DMS153 (cell line): ENCODE measurements around the gene NUP160.
"Not testable (repeated sequence)": the region's sequence is repeated elsewhere in the genome, so short reads cannot be mapped to it uniquely, and the experiment has no call there.

ENCODE experiments used
- DNase-seq: peaks from one replicate; lab custom pipeline; 2025; lab: John Stamatoyannopoulos, UW

NUP160 gene, protein sequence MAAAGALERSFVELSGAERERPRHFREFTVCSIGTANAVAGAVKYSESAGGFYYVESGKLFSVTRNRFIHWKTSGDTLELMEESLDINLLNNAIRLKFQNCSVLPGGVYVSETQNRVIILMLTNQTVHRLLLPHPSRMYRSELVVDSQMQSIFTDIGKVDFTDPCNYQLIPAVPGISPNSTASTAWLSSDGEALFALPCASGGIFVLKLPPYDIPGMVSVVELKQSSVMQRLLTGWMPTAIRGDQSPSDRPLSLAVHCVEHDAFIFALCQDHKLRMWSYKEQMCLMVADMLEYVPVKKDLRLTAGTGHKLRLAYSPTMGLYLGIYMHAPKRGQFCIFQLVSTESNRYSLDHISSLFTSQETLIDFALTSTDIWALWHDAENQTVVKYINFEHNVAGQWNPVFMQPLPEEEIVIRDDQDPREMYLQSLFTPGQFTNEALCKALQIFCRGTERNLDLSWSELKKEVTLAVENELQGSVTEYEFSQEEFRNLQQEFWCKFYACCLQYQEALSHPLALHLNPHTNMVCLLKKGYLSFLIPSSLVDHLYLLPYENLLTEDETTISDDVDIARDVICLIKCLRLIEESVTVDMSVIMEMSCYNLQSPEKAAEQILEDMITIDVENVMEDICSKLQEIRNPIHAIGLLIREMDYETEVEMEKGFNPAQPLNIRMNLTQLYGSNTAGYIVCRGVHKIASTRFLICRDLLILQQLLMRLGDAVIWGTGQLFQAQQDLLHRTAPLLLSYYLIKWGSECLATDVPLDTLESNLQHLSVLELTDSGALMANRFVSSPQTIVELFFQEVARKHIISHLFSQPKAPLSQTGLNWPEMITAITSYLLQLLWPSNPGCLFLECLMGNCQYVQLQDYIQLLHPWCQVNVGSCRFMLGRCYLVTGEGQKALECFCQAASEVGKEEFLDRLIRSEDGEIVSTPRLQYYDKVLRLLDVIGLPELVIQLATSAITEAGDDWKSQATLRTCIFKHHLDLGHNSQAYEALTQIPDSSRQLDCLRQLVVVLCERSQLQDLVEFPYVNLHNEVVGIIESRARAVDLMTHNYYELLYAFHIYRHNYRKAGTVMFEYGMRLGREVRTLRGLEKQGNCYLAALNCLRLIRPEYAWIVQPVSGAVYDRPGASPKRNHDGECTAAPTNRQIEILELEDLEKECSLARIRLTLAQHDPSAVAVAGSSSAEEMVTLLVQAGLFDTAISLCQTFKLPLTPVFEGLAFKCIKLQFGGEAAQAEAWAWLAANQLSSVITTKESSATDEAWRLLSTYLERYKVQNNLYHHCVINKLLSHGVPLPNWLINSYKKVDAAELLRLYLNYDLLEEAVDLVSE (N-terminal part only)

DNA sequence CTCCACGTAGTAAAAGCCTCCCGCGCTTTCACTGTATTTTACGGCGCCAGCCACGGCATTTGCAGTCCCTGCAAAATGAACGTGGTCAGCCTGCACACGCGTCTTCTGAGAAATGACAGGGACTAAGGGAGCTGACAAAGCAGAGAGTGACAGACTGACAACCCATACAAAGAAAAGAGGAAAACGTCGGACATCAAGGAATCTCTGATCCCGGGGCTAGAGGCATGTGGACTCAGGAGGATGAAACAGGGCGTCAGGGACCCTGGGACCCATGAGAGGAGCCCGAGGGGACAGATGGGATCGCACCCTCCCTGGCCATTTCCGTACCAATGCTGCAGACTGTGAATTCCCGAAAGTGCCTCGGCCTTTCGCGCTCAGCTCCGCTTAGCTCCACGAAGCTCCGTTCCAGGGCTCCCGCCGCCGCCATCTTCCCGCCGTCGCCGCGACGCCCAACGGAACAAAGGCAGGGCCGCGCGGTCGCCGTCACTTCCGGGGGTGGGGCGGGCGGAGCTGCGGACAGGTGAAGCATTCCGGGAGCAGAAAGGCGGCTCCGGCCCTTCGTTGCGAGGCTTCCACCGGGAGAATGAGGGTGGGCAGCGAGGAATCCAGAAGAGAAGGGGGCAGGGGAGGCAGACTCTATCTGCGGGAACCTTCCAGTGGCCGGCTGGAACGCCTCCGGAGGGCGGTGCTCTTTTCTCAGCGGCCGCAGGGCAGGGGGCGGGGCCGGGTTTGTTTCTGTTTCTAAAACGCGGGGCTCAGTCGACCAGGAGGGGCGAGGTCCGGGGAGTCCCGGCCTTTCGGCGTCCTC, at the start of gene NUP160:
NUP160 (minus strand) TSS at position 459 of the 808 bp plus-strand sequence; CDS start at position 427, 32 bp downstream.
- DNase-seq, result peak; percentile 40

DNA sequence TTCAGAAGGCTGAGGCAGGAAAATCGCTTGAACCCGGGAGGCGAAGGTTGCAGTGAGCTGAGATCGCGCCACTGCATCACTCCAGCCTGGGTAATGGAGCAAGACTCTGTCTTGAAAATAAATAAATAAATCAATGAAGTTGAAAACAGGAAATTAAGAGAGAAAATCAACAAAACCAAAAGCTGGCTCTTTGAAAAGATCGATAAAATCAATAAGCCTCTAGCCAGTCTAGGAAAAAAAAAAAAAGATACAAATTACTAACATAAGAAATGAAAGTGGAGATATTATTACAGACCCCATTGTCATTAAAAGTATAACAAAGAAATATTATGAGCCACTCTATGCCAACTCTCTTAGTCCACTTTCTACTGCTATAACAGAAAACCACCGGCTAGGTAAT, 48.0 kb upstream of the NUP160 start:
- no peak for DNase-seq

DNA sequence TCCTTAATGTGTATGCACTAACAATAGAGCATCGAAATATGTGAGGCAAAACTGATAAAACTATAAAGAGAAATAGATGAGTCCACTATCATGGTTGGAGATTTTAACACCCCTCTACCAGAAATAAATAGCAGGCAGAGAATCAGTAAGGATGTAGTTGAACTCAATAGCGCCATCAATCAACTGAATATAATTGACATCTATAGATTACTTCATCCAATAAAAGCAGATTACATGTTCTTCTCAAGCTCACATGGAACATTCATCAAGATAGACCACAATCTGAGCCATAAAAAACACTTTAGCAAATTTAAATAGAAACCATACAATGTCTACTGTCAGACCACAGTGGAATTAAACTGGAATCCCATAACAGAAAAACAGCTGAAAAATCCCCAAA, 46.9 kb upstream of the NUP160 start:
- no peak for DNase-seq

DNA sequence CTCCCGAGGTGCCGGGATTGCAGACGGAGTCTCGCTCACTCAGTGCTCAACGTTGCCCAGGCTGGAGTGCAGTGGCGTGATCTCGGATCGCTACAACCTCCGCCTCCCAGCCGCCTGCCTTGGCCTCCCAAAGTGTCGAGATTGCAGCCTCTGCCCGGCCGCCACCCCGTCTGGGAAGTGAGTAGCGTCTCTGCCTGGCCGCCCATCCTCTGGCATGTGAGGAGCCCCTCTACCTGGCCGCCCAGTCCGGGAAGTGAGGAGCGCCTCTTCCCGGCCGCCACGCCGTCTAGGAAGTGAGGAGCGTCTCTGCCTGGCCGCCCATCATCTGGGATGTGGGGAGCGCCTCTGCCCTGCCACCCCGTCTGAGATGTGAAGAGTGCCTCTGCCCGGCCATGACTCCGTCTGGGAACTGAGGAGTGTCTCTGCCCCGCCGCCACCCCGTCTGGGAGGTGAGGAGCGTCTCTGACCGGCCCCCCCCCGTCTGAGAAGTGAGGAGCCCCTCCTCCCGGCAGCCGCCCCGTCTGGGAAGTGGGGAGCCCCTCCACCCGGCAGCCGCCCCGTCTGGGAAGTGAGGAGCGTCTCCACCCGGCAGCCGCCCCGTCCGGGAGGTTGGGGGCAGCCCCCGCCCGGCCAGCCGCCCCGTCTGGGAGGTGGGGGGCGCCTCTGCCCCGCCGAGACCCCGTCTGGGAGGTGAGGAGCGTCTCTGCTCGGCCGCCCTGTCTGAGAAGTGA, 44.6 kb upstream of the NUP160 start:
- not testable (repeated sequence) for DNase-seq

DNA sequence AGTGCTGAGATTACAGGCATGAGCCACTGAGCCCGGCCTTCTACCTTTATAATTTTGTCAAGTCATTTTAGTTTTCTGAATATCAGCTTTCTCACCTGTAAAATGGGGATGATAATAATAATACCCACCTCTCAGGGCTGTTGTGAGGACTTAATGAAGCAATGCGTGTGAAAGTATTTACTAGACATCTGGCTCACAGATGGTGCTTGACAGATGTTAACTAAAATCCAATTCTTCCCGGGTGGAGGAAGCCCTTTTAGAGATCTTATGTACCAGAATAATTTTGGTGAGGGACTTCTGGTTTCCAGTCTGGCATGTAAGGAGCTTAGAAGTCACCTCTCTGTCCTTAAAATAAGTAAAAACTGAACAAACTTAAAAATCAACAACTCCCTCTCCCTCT, 43.7 kb upstream of the NUP160 start:
- DNase-seq, result no peak

DNA sequence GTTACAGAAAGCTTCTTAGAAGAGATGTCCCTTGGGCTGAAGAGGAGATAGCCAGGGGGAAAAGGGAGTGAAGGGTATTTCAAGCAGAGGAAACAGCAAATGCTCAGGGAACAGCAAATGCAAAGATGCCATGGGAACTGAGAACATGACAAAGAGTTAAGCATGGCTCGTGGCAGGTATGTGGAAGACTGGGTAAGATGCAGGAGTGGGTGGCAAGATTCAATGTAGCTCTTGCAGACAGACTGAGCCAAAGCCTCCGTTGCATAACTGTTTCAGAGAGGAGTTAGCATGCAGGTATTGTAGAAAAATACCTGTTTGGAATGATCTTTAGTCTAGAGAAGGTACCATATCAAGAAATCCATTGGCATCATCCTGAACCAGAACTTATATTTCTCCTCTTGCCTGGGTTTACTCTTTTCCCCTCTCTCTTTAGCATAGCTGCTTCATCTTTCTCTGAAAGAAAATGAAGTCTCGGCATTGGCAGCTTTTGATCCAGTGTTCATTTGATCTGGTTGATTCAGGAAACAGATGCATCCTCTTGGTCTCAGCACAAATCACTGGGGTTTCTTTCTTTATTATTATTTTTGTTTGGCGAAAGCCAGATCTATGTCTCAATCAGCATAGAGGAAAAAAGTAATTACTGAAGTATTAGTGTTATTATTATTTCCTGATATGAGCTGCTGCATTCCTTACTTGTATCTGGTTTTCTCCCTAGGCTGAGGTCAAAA, 41.7 kb upstream of the NUP160 start:
- no peak for DNase-seq

DNA sequence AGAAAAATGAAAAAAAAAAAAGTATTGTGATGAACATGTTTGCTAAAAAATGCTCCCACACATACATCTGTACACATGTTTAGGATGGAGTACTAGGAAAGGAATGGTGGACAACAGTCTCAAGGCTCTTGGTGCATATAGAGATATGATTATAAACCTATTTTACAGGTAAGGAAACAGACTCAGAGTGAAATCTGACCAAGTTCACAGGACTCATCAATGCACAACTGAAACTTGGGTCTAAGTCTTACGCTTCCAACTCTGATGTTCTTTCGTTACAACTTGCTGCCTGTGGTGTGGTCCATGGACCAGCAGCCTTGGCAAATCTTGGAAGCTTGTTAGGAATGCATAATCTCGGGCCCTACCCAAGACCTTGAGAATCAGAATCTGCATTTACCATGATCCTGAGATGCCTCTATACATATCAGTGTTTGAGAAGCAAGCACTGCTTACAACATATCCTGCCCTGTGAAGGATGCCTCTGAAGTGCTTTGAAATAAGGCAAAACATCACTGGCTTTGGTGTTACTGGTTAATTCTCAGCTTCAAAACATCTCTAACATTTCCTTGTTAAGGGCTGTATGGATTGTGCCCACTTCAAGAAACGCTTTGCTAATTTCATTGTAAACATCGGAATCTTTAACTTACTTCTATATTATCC, 39.9 kb upstream of the NUP160 start:
- no peak for DNase-seq

DNA sequence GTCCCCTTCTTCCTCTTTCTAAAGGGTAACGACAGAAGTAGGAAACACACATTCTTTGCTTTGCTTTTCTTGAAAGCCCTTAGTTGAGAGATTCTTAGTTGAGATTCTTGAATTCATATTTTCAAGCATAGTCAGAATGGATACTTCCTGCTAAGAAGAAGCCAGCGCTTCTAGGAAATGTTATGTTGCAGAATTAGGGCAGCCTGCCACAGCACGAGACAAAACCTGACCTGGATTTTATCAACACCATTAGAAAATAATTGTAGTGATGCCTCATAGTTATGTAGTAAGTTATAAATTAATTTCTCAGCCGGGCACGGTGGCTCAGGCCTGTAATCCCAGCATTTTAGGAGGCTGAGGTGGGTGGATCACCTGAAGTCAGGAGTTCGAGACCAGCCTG, 37.9 kb upstream of the NUP160 start:
- no peak for DNase-seq

DNA sequence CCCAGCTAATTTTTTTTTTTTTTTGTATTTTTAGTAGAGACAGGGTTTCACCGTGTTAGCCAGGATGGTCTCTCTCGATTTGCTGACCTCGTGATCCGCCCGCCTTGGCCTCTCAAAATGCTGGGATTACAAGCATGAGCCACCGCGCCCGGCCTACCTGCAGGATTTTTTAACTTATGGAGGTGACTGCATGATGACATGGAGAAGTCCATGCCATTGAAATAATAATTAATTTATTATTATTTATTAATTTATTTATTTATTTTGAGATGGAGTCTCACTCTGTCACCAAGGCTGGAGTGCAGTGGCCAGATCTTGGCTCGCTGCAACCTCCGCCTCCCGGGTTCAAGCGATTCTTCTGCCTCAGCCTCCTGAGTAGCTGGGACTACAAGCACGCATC, 34.3 kb upstream of the NUP160 start:
- not testable (repeated sequence) for DNase-seq

DNA sequence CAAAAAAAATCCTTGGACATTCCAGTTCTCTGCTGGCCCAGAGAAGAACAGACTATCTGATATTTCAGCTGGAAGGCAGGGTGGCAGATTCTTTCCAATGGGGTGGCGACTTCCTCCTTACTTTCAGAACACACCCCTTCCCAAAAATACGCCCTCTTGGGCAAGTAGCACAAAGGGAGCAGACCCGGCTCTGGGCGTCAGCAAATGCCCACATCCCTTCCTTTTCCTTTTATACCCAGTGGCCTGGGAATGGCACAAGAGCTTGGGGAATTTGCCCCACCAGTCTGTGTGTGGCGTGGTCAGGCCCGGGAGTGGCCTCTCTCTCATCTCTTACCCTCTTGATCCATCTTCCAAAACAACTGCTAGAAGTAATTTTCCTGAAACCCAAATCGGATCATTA, 33.0 kb upstream of the NUP160 start:
- DNase-seq, result no peak

DNA sequence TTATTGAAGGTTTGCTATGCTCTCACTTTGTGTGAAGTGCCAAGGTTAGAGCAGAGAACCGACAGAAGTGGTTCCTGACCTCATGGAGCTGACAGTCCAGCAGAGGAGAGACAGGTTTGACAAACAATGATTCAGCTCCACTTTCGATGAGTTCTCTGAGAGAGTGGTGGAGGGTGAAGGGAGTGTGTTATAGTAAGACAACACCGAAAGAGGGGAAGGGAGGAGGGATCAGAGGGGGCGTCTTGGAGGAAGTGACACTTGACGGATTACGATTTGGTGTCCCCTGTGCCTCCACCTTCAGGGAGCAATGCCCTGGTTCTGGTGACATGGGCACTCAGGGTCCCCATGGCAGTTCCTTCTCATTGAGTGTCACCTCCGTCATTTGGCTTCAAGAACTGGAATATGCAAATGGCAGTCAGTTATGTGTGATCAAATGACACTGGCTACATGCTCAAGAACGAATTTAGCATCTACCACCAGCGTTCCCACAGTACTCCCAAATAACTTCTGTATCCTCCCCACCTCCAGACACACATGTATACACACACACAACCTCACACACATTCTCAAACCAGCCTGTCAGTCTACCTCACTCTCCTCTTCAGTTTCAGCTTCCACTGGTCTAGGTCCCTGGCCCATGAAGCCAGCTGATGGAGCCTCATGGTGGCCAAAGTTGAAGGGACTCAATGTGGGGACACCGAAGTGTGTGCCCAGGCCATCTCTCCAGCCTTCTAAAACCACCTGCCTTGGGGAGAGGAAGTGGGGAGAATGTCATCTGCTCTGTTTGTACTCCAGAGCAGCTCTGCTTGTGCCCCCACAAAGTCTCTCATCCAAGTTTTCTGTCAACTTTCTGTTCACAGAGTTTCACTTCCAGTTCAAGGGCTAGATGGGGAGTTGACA, 31.4 kb upstream of the NUP160 start:
- no peak for DNase-seq

DNA sequence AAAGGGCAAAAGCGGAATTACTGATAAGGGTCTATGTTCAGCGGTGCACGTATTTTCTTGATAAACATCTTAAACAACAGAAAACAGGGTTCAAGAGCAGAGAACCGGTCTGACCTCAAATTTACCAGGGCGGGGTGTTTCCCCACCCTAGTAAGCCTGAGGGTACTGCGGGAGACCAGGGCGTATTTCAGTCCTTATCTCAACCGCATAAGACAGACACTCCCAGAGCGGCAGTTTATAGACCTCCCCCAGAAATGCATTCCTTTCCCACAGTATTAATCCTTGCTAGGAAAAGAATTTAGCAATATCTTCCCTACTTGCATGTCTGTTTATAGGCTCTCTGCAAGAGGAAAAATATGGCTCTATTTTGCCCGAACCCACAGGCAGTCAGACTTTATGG, 27.7 kb upstream of the NUP160 start:
- not testable (repeated sequence) for DNase-seq

DNA sequence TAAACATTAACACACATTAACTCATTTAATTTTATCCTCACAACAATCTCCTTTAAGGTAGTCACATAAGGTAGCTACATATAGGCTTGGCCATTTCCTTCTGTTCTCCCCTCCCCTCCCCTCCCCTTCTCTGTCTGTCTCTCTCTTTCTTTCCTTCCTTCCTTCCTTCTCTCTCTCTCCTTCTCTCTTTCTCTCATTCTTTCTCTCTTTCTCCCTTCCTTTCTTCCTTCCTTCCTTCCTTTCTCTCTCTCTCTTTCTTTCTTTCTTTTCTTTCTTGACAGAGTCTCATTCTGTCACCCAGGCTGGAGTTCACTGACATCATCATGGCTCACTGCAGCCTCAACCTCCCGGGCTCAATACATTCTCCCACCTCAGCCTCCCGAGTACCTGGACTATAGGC, 22.3 kb upstream of the NUP160 start:
- no peak for DNase-seq

DNA sequence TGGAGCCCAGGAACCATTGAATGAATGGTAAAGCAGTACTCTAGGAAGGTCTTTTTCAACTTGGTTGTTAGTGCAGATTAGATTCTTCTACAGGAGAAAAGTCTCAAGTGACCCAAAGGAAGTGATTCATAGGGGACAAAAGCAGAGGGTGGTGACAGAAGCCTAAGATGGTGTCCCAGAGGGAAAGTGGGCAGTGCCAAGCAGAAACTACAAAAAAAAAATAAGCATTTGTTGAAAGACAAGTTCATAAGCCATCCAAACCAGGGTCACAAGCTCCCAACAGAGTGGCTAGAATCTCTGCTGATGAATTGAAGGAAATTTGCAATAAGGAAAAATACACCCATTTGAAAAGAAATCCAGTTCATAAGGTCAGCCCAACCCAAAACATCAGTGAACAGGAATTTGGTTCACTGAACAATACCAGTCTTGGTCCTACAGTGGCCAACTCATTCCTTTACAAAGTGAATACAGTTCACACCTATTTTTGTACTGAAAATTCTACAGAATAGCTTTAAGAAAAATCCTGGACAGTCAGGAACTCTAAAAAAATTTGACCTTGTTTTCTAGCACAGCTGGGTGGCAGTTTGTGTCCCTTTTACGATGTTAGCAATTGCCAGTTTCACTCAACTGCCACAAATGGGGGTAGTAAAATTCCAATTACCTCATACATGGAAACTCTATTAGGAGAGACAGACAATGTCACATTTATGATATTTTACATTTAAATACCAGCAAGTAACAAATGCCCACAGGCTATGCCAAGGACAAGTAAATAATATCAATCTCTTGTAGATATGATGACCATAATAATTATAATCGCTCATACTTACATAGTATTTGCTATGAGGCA, 21.6 kb upstream of the NUP160 start:
- no peak for DNase-seq

DNA sequence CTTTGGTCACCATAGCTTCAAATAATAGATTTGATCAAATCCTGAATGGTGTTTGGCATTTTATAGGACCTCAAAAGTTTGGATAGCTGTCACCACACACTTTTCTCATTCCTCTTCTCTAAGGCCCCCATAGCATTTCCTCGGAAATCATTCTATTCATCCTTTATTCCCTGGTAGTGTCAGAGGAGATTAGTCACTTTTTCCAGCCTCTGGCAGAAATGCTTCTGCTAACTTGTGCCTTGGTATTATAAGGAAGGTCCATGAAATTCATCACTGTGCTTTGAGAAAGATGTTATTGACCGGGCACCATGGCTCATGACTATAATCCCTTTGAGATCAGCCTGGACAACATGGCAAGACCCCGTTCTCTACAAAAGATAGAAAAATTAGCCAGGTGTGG, 19.7 kb upstream of the NUP160 start:
- DNase-seq, result no peak

DNA sequence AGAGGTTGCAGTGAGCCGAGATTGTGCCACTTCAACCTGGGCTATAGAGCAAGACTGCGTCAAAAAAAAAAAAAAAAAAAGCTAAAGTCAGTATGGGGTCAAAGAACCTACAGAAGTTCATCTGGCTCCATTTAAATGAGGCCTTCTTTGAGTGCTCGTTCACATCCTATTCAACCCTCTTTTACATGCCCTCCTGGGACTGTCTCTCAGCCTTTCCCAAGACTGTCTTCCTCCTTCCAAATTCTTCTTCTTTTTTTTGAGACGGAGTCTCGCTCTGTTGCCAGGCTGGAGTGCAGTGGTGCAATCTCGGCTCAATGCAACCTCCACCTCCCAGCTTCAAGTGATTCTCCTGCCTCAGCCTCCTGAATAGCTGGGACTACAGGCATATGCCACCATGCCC, 18.7 kb upstream of the NUP160 start:
- DNase-seq, result not testable (repeated sequence)

DNA sequence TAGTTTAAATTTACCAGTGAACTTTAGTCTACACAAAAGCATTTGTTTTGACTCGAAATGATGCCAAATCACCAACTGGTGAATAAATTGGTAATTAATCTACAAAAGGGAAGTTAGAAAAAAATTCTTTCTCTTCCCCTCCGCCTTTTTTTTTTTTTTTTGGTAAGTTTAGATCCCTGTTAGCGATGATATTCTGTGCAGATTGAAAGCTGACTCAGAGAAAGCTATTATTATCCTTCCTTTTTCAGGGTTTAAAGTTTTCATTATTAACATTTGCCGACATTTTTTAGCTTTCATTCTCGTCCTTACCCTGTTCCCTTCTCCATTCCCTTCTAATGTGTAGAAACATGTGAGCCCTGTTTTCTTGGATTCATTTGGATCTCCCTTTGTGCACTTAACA, 16.8 kb upstream of the NUP160 start:
- DNase-seq, result no peak
